MM.1S (cell line): ENCODE data around the gene PACC1.

Experiments used
- DNase-seq: peaks from one replicate; pipeline ENCODE4 v3.0.0-alpha.2; 2015
- H2AFZ ChIP-seq: fragments of 300-600 bp; sonication (generic); 2 replicates; pipeline ENCODE4 v1.6.0; 2016; ENCODE audit warnings: antibody characterized with exemption, low read length
- H3F3A ChIP-seq: fragments of 300-600 bp; sonication (generic); 2 replicates; pipeline ENCODE4 v1.6.1; 2016; ENCODE audit warnings: mild to moderate bottlenecking, antibody characterized with exemption, low read length, moderate library complexity, mixed read lengths; ENCODE audit not compliant: insufficient read depth
- H3K27ac ChIP-seq: fragments of 300-600 bp; sonication (generic); 2 replicates; pipeline ENCODE4 v1.5.1; 2016; ENCODE audit warnings: mild to moderate bottlenecking, low read length
- H3K27me3 ChIP-seq: fragments of 300-600 bp; sonication (generic); replicated peaks from 2 replicates; pipeline ENCODE4 v1.6.0; 2016; ENCODE audit warnings: low read length; ENCODE audit not compliant: insufficient read depth
- H3K36me3 ChIP-seq: fragments of 300-600 bp; sonication (generic); replicated peaks from 2 replicates; pipeline ENCODE4 v1.6.1; 2016; ENCODE audit warnings: mild to moderate bottlenecking, low read length, mixed read lengths; ENCODE audit not compliant: insufficient read depth
- H3K4me1 ChIP-seq: fragments of 300-600 bp; sonication (generic); 2 replicates; pipeline ENCODE4 v1.6.1; 2016; ENCODE audit warnings: low read length, mixed read lengths
- H3K4me2 ChIP-seq: fragments of 300-600 bp; sonication (generic); 2 replicates; pipeline ENCODE4 v1.6.0; 2016; ENCODE audit warnings: low read depth, low read length
- H3K4me3 ChIP-seq: fragments of 300-600 bp; sonication (generic); 2 replicates; pipeline ENCODE4 v1.5.1; 2016; ENCODE audit warnings: low read length, mixed read lengths
- H3K79me2 ChIP-seq: fragments of 300-600 bp; sonication (generic); 2 replicates; pipeline ENCODE4 v1.6.1; 2016; ENCODE audit warnings: mixed run types, low read length, mixed read lengths
- H3K9ac ChIP-seq: fragments of 300-600 bp; sonication (generic); 2 replicates; pipeline ENCODE4 v1.6.1; 2016; ENCODE audit warnings: low read length, mixed read lengths
- H3K9me2 ChIP-seq: fragments of 300-600 bp; sonication (generic); replicated peaks from 2 replicates; pipeline ENCODE4 v1.6.1; 2016; ENCODE audit warnings: mild to moderate bottlenecking, low read length, mixed read lengths; ENCODE audit not compliant: insufficient read depth
- H3K9me3 ChIP-seq: fragments of 300-600 bp; sonication (generic); replicated peaks from 2 replicates; pipeline ENCODE4 v1.6.1; 2016; ENCODE audit warnings: mild to moderate bottlenecking, low read length, mixed read lengths; ENCODE audit not compliant: insufficient read depth
- H4K20me1 ChIP-seq: fragments of 300-600 bp; sonication (generic); 2 replicates; pipeline ENCODE4 v1.6.1; 2016; ENCODE audit warnings: mild to moderate bottlenecking, low read length, moderate library complexity, mixed read lengths; ENCODE audit not compliant: insufficient read depth
- EZH2 ChIP-seq: fragments of 300-600 bp; sonication (generic); optimal IDR thresholded peaks from 2 replicates; pipeline ENCODE3; 2017; ENCODE audit warnings: low read depth, mild to moderate bottlenecking, antibody characterized with exemption, low read length, mixed read lengths
- EZH2phosphoT487 ChIP-seq: fragments of 300-600 bp; sonication (generic); IDR thresholded peaks from 2 replicates; pipeline ENCODE4 v1.6.1; 2018; ENCODE audit warnings: antibody characterized with exemption, low read length
- TF ChIP-seq, protein P1 (sequence below): fragments of 300-600 bp; sonication (generic); IDR thresholded peaks from 2 replicates; pipeline ENCODE4 v1.5.1; 2016; ENCODE audit warnings: antibody characterized with exemption, low read length, mixed read lengths

PACC1 gene

DNA sequence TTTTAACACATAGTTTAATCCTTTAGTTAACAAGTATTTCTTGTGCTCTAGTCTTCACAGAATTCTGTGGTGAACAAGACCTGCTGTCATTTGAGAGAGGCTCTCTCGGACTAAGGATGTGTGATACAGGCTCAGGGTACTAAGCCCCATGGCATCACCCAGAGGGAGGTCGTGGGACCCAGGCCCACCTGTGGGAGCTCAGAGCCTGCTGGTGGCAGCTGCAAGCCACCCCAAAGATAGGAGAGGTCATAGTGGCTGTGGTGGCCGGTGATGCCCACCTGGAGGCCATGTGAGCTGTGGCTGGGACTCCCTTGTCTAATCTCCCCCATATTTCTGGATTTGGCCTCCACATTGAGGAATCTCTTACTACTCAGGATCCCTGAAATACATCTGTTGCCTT, 40.1 kb upstream of the PACC1 start:
- Histone ChIP-seq H4K20me1 (no peaks in the 10 kb centered on the region), H2AFZ (no peak overlapping the region), H3K27me3 (no peaks in the 10 kb centered on the region), H3K9me2 (no peaks in the 10 kb centered on the region), H3K9ac (no peak overlapping the region), H3K4me3 (no peak overlapping the region), H3K4me2 (no peak overlapping the region), H3K4me1 (peaks cover 11% of the 10 kb centered on the region), H3K27ac (no peak overlapping the region), H3K9me3 (no peaks in the 10 kb centered on the region), H3K36me3 (no peaks in the 10 kb centered on the region), H3K79me2 (no peaks in the 10 kb centered on the region), H3F3A (no peaks in the 10 kb centered on the region)
- TF ChIP-seq EZH2phosphoT487 (no peak), EZH2 (no peak)
- TF ChIP-seq, protein P1, sequence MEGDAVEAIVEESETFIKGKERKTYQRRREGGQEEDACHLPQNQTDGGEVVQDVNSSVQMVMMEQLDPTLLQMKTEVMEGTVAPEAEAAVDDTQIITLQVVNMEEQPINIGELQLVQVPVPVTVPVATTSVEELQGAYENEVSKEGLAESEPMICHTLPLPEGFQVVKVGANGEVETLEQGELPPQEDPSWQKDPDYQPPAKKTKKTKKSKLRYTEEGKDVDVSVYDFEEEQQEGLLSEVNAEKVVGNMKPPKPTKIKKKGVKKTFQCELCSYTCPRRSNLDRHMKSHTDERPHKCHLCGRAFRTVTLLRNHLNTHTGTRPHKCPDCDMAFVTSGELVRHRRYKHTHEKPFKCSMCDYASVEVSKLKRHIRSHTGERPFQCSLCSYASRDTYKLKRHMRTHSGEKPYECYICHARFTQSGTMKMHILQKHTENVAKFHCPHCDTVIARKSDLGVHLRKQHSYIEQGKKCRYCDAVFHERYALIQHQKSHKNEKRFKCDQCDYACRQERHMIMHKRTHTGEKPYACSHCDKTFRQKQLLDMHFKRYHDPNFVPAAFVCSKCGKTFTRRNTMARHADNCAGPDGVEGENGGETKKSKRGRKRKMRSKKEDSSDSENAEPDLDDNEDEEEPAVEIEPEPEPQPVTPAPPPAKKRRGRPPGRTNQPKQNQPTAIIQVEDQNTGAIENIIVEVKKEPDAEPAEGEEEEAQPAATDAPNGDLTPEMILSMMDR, result no peak
- DNase-seq, result no peak

DNA sequence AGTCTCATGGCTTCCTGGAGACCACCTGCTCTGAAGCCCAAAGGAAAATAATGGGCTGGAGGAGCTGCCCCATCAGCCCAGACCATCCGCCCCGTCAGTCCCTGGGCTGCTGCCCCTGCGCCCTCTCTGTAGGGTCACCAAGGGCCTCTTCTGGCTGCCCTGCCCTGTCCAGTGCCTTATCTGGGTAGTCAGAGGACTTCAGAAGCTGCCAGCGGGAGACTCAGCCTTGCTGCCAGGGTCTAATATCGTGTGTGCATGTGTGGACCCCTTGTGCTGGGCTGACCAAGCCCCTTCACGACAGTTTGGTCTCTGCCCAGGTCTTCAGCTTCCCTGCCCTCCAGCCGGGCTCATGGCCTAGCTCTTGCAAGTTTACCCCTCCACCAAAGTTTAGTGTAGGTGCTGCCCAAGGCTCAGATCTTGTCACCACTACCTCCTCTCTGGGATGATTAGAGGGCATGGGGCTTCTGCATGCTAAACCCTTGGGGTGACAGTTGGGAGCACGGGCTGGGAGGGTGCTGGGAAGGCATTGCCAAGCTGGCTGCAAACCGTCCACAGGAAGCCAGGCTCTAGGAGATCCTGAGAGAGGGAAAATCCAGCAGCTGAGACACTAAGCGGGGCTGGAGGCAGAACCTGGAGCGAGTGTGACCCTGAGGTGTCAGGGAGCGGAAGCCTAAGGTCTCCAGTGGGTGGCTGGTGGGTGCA, 38.6 kb upstream of the PACC1 start:
- H3K9me3 ChIP-seq, result no peaks in the 10 kb centered on the region
- no peaks in the 10 kb centered on the region for H4K20me1 ChIP-seq
- no peaks in the 10 kb centered on the region for H3K36me3 ChIP-seq
- no peaks in the 10 kb centered on the region for H3K79me2 ChIP-seq
- H3K4me1 ChIP-seq, result peaks cover 6% of the 10 kb centered on the region
- H3K27ac ChIP-seq, result no peak overlapping the region
- H3K9me2 ChIP-seq, result no peaks in the 10 kb centered on the region
- H2AFZ ChIP-seq, result no peak overlapping the region
- TF ChIP-seq EZH2 (no peak), EZH2phosphoT487 (no peak)
- TF ChIP-seq, protein P1, result no peak
- H3K4me3 ChIP-seq, result no peak overlapping the region
- H3K9ac ChIP-seq, result no peak overlapping the region
- H3K27me3 ChIP-seq, result no peaks in the 10 kb centered on the region
- no peak for DNase-seq
- H3K4me2 ChIP-seq, result no peak overlapping the region
- H3F3A ChIP-seq, result no peaks in the 10 kb centered on the region

DNA sequence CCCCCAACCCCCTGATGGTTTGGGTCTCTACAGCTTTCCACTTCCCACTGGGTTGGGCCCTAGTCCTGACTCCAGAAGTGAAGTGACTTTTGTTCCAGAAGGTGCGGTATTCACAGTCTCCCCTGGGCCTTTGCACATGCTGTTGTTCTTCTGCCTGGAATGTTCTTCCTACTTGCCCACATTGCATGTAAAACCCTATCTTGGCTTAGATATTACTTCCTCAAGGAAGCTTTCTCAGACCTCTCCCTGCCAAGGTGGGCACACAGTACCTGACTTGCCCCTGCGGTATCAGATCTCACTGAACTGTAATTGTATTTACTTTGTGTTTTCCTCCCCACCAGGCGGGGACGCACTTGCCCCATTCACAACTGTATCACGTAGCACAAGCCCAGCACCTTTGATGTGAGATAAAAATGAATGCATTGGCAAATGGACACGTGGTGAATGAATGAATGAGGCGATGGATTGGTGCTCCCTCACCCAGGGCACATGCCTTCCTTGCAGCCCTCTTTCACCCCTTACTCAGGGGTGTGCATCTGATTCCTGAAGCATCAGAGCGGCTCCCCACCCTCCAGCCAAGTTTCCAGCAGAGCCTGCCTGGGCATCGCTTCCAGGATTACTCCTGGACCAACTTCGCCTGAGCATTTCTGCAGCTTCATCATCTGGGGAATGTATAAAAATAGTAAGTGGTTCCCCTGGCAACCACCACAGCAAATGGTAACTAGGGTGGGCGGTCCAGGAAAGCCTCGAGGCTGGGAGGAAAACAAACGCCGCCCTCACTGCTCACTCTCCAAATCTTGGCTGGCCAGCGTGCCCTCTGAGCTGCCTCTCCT, 37.9 kb upstream of the PACC1 start:
- H4K20me1 ChIP-seq, result no peaks in the 10 kb centered on the region
- H3K79me2 ChIP-seq, result no peaks in the 10 kb centered on the region
- DNase-seq, result no peak
- H3K4me1 ChIP-seq, result 0 out of 2 replicates have a peak, but pooled peaks cover 3% of the 10 kb centered on the region
- no peak overlapping the region for H3K4me3 ChIP-seq
- H3F3A ChIP-seq, result no peaks in the 10 kb centered on the region
- no peaks in the 10 kb centered on the region for H3K9me2 ChIP-seq
- TF ChIP-seq EZH2phosphoT487 (no peak), EZH2 (no peak)
- TF ChIP-seq, protein P1, result no peak
- H3K9ac ChIP-seq, result no peak overlapping the region
- no peaks in the 10 kb centered on the region for H3K27me3 ChIP-seq
- H2AFZ ChIP-seq, result no peak overlapping the region
- H3K9me3 ChIP-seq, result no peaks in the 10 kb centered on the region
- H3K4me2 ChIP-seq, result no peak overlapping the region
- H3K36me3 ChIP-seq, result no peaks in the 10 kb centered on the region
- no peak overlapping the region for H3K27ac ChIP-seq
